ENCODE results near the gene PPP2R5A.
"Not testable (repeated sequence)": the region's sequence is repeated elsewhere in the genome, so short reads cannot be mapped to it uniquely, and the experiment has no call there.

The PPP2R5A gene

DNA sequence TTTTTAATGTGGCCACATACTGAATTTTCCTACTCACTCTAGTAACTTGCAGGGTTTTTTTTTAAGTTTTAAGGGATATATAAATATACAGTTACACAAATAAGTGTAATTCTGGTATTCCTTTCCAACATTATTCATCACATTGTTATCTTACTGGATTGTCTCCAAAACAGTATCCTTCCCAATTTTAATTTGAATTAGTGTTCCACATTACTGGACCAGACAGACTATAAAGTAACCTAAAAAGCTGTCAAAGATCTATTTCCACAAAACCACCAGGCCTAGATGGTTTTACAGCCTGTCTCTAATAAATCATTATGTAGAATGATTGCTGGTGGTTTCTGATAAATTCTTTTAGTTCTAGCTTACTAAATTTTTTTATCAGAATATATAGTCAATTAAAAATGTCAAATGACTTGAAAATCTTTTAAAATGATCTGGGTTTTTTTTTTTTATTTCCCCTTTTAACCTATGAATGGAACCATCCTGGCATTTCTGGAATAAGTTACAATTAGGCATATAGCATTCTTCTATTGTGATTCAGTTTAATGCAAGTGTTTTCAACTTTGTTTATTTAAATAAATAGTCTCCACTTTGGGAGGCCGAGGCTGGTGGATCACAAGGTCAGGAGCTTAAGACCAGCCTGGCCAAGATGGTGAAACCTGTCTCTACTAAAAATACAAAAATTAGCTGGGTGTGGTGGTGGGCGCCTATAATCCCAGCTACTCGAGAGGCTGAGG lies 70.2 kb downstream of the PPP2R5A start:
- DNase-seq (ENCODE audit: low read depth, low spot score), result no peak

DNA sequence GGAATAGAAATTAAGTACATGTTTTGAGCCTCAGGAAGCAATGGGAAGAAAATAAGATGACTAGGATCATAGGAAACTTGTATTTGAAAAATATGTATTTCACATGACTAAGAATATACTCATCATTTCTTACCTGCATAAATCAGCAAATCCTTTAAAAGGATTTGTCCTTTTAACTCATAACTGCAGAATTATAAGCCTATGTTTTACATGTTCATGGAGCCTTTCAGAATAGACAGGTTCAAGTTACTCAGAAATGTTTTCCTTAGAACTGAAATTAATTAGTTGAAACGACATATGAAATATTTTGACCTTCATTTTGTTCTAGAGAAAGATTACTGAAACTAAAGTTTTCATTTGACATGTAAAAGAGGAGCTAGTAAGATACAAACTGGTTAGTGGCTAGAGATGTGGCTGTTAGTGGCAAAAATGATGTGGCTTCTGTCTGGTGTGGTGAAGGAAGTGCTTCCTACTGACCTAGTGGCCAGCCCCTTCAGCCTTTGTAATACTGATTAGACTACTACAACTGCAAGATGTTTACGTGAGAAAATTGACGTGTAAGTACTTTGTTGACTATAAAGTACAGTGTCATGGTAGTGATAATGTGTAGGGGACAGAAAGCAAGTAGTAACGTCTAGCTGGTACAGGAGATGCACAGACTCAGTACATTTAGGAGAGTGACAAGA lies 74.7 kb downstream of the PPP2R5A start:
- DNase-seq (ENCODE audit: low read depth, low spot score), result no peak

DNA sequence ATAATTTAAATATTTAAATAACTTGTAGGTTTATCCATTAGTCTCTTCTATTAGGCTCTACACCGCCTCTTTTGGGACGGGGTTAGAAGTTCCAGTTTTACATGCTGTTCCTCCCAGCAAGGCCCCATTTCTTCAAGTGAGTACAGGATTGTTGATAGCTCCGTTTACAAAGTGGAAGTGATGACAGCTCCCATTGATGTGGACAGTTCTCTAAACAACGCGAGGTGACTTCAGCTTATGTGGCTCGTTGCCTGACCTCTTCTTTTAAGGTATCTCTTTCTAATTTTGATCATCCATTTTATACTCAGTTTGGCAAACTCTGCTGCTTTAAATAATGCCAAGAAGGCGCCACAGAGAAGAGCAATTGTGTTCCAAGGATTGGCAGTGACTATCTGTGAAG lies 79.8 kb downstream of the PPP2R5A start:
- DNase-seq (ENCODE audit: low read depth, low spot score), result no peak

DNA sequence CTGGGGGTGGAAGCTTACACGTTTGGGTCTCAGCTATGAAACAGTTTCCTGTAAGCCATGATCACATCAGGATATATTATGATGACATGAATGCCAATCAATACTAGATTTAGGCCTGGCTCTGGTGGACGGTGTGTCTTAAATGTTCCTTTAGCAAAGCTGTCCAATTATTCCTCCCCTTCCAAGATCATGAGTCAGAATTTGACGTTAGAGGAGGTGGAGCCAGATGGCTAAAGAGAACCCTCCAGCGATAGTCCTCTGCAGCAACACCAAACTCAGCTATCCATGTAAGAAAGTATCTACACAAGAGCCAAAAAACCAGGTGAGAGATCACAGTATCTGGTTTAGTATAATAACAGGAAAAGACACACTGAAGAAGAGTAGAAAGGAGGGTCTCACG lies 81.7 kb downstream of the PPP2R5A start:
- DNase-seq (ENCODE audit: low read depth, low spot score), result no peak

DNA sequence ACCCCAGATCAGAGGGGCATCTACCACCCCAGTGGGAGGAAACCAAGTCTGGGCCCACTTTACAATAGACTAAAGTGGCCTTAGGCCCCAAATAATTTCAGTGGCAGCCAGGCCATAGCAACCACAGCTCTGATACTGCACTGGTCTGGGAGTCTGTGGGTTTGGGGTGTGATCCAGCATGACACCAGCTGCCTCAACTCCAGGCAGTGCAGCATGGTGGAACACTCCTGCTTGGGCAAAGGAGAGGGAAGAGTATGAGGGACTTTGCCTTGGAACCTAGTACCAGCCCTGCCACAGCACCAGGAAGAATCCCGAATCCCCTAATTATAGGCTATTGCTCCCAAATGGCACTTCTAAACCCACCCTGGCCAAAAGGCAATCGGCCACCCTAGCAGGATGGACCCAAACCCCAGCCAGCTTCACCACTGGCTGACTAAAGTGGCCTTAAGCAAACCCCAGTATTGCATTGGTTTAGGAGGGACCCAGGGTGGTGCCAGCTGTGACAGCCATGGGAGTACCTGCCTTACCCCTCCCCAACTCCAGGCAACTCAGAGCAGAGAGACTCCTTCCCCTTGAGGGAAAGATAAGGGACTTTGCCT lies 82.4 kb downstream of the PPP2R5A start:
- no peak for DNase-seq (ENCODE audit: low read depth, low spot score)

DNA sequence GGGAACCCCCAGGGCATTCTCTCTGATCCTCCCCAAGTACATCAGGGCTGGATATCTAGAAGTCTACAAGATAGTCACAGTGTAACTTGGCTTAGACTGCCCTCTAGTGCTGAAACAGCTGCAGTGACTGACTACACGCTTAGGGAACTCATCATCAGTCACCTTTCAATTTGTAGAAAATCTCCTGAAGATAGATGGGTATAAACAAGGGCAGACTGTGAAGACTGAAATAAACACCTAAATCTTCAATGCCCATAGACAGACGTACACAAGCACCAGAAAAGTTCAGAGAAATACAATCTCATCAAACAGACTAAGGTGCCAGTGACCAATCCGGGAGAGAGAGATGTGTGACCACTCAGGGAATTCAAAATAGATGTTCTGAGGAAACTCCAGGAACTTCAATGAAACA lies 82.9 kb downstream of the PPP2R5A start:
- DNase-seq (ENCODE audit: low read depth, low spot score), result peak; percentile 52

DNA sequence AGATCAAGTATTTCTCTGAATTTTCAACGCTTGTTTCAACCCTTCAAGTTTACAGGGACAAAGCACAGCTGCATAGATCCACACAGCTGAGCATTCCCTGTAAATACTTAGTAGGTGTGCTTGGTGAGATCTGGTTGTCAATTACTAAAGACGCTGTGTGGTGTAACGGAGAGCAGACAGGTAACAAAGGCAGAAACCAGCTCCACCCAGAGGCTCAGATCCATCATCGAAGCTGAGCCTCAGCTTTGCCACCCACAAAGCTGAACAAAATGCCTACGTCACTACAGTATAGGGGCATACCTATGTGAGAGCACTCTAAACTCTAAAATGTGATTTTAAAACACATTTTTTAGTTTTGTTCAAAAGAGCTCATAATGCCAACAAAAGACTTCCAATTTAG lies 90.8 kb downstream of the PPP2R5A start:
- DNase-seq (ENCODE audit: low read depth, low spot score), result no peak

DNA sequence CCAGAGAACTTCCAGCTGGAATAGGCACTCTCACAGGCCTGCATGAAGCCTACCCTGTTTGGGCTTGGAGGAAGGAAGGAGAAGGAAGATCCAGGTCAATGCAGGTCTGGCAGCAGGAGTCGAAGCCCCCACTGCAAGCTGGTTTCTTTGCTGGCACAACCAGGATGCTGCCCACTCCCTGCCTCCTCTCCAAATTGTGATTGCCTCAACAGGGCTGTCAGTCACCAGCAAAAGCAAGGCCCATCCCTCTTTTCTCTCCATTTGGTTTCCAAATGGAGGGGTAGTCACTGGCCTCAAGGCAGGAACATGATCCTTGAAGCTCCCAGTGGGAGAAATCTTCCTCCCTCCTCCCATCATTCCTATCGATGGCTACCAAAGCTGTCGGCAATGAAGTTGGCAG lies 92.4 kb downstream of the PPP2R5A start:
- DNase-seq (ENCODE audit: low read depth, low spot score), result no peak

DNA sequence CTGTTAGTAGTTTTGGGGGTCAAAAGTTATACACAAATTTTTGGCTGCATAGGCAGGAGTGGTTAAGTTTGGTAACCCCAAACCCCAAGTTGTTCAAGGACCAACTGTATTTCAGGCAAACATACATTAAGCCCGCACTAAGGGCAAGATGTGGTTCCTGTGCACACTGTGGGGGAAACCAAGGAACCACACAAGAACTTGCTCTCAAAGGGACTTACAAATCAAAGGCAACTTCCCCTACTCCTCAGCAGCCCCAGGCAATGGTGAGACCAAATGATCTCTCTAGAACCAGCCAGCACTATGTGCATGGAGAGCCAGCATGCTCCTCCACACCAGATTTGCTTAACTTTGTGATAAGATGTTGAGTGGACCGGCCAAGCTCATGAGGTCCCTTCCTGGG lies 94.2 kb downstream of the PPP2R5A start:
- DNase-seq (ENCODE audit: low read depth, low spot score), result no peak

DNA sequence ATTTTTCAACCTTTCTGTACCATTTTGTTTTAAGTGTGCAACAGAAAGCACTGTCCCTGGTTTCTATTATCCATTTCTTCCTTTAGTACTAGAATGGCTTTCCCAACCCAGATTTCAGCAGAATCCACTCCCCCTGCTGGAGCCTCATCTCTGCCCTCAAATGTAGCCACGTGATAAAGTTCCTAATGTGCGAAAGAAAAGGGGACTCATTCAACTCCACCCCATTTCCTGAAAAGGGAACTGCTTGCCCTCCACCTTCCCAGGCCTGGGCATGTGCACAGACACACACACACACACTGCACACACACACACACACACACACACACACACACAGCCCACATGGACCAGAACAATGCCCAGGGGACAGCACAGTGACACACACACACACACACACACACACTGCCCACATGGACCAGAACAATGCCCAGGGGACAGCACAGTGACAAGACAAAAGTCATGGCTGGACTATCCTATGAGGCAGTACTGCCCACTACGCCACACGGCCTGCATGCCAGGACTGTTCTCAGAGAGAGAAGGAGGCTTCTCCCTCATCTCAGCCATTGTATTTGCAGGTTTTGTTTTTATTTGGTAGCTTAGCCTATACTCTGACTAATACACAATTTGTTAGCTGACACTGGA lies 96.3 kb downstream of the PPP2R5A start:
- no peak for DNase-seq (ENCODE audit: low read depth, low spot score)

DNA sequence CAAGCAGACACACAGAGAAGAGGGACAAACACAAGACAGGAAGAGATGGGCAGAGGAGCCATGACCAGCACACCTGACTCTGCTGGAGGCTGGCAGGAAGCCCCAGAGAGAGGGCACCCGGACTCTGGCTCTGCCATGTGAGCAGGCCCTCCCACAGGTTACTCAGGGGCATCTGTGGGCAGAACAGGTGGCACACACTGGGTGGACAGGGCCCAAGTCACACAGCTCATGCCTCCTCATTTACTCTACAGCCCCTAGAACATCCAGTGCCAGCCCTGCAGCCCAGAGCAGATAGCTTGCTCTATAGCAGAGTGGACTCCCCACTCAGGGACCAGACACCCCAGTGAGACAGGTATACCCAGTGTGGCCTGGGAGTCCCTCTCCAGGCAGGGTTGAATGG lies 100.8 kb downstream of the PPP2R5A start:
- DNase-seq (ENCODE audit: low read depth, low spot score), result no peak

DNA sequence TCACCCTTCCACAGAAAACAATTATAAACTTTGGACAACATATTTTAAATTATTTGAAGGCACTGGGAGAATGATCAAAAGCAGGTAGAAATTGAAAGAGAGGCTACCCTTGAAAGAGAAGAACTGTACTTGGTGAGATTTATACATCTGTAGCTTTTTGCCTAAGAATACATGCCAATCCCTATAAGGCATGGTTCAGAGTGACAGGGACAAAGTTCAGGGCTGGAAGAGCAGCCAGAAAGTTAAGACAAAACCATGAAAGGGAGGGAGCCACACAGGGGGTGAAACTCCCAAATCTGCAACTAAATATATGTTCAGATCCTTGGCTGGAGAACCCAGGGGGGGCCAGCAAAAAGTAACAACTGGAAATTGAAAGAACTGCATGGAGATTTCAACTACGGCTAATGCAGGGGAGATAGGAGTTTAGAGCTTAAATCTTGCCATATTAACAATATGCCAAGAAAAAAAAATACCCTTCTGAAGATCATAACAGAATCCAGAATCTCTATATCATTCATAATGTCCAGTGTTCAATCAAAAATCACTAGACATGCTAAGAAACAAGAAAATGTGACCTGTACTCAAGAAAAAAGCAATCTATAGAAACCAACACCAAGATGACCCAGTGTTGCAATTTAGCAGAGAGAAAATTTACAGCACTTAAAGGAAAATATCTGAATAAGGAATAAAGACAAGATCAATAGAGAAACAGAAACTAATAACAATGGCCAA lies 103.9 kb downstream of the PPP2R5A start:
- DNase-seq (ENCODE audit: low read depth, low spot score), result no peak

DNA sequence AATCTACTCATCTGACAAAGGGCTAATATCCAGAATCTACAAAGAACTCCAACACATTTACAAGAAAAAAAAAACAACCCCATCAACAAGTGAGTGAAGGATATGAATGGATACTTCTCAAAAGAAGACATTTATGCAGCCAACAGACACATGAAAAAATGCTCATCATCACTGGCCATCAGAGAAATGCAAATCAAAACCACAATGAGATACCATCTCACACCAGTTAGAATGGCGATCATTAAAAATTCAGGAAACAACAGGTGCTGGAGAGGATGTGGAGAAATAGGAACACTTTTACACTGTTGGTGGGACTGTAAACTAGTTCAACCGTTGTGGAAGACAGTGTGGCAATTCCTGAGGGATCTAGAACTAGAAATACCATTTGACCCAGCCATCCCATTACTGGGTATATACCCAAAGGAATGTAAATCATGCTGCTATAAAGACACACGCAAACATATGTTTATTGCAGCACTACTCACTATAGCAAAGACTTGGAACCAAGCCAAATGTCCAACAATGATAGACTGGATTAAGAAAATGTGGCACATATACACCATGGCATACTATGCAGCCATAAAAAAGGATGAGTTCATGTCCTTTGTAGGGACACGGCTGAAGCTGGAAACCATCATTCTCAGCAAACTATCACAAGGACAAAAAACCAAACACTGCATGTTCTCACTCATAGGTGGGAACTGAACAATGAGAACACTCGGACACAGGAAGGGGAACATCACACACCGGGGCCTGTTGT lies 110.6 kb downstream of the PPP2R5A start:
- not testable (repeated sequence) for DNase-seq (ENCODE audit: low read depth, low spot score)

DNA sequence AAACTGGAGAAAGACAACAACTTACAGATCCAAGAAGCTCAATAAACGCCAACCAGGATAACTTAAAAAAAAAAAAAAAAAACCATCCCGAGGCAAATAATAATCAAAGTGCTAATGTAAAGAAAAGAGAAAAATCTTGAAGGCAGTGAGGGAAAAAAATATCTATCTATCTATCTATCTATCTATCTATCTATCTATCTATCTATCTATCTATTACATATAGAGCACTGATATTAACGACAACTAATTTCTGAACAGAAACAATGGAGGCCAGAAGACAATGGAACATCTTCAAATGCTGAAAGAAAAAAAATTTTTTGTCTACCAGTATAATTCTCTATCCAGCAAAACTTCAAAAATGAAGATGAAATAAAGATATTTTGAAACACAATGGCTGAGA lies 111.4 kb downstream of the PPP2R5A start:
- no peak for DNase-seq (ENCODE audit: low read depth, low spot score)

DNA sequence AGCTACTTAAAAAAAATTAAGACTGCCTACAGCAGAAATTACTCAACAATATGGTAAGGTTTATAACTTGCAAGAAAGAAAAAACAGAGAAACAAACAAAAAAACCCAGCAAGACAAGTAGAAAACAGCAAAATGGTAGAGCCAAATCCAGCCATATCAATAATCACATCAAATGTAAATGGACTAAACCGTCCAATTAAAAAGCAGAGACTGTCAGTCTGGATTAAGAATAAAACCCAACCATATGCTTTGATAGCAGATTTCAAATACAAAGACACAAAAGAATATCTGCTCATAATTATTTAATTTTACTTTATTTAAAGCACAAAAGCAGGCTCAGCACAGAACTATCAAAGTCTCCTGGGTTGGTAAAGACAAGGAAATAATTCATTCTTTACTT lies 112.0 kb downstream of the PPP2R5A start:
- DNase-seq (ENCODE audit: low read depth, low spot score), result no peak

DNA sequence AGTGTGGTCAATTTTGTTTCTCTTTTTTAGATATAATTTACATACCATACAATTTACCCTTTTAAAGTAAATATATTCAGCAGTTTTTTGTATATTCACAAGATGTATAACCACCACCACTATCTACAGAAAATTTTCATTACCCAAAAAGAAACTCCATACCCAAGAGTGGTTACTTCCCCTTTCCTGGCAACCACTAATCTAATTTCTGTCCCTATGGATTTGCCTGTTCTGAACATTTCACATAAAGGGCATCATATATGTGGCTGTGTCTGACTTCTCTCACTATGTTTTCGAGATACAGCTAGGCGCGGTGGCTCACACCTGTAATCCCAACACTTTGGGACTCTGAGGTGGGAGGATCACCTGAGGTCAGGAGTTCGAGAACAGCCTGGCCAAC lies 115.8 kb downstream of the PPP2R5A start:
- DNase-seq (ENCODE audit: low read depth, low spot score), result no peak

DNA sequence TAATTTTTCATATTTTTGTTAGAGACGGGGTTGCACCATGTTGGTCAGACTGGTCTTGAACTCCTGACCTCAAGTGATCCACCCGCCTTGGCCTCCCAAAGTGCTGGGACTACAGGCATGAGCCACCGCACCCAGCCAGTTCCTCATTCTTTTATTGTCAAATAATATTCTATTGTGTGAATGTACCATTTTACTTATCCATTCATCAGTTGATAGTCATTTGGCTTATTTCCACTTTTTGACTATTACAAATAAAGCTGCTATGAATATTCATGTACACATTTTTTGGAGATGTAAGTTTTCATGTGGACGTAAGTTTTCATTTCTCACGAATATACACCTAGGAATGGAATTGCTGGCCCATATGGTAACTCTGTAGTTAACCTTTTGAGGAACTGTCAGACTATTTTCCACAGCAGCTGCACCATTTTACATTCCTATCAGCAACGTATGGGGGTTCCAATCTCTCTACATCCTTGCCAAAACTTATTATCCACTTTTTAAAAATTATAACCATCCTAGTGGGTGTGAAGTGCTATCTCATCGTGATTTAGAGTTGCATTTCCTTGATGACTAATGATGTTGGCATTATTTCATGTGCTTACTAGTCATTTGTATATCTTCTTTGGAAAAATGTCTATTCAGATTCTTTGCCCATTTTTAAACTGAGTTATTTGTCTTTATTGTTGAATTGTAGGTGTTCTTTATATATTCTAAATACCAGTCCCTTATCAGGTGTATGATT lies 116.8 kb downstream of the PPP2R5A start:
- no peak for DNase-seq (ENCODE audit: low read depth, low spot score)

DNA sequence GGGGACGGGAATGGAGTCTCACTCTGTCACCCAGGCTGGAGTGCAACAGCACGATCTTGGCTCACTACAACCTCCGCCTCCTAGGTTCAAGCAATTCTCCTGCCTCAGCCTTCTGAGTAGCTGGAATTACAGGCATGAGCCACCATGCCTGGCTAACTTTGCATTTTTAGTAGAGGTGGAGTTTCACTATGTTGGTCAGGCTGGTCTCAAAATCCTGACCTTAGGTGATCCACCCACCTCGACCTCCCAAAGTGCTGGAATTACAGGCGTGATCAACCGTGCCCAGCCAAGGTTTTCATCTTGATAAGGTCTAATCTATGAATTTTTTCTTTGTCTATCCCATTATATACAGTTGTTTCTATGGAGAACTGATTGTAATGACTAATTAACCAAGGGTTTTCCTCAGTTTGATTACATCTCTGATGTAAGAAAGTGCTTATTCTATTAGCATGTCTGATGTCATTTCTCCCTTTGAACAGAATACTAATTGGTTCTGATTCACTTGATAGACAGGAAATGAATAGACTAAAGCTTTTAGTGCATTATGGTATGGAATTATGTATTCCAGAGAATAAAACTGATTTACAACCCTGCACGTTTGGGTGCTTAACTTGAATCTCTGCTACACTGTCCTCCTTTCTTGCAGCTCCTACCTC lies 117.6 kb downstream of the PPP2R5A start:
- DNase-seq (ENCODE audit: low read depth, low spot score), result no peak

DNA sequence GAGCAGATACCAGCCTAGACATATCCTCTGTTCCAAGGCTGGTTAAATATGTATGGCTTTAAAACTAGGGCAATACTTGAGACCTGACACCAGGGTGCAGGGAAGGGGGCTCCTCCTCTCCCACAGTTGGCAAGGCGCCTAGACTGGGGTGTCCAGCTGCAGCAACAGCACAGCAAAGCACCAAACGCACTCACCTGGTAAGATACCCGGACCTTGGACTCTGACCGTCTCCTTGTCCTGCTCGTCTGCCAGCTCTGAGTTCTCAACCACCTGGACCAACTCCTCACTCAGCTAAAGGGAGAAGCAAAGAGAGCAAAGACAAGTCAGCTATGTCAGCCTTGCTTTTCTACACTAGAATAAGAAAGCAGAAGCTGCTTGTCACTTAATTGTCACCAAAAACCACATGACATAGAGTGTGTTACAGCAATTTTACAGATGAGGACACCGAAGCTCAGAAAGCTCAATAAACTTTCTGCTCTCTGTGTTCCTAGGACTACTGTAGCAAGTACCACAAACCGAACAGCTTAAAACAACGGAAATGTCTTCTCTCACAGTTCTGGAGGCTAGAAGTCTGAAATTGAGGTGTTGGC lies 125.1 kb downstream of the PPP2R5A start:
- DNase-seq (ENCODE audit: low read depth, low spot score), result no peak

Measured in smooth muscle cell of the brain vasculature (primary cell).